Urothelium cell line (cell line): ENCODE data around the gene ADGRB2.

Source experiments
- DNase-seq: peaks from one replicate; pipeline ENCODE4 v3.0.0; 2011; ENCODE audit warnings: low spot score, mixed read lengths
- FAIRE-seq: peaks from 2 replicates; lab custom pipeline; 2011; peaks lifted over from hg19 to GRCh38; lab: Jason Lieb, UNC

ADGRB2 gene

DNA sequence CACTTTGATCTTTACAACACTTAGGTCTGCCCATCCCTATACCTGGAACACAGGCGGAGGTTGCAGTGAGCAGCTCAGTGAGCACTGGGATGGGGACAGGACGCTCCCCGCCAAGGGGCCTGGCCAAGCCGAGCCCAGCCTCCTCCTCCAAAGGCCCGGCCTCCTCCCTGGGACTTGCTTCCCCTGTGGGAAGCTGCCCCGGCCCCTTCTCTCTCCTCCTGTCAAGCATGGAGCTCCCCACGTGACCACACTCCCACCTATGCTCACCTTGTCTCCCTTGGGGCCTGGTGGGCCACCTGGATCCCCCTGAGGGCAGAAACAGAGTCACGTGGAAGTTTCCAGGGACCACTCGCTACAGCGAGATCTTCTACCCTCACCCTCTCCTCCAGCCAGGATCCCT is 73.2 kb downstream of the ADGRB2 start:
- FAIRE-seq (no peak), DNase-seq (no peak)

DNA sequence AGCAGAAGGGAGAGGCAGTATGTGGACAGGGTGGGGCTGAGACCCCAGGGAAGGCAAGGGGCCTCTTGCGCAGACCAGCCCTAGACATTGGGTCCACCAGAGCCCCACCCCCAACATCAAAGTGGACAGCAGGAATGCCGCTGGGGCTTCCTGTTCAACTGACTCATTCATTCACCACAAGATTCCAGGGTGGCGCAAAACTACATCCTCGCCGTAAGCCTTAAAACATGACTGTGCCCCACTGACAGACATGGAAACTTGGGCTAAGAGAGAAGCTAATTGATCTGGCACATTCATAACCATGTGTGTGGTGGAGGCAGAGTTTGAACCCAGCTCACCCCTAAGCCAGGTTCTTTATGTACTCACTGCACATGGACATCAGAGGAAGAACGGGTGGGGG is 74.3 kb downstream of the ADGRB2 start:
- peak; percentile 92 for DNase-seq
- FAIRE-seq = no peak

DNA sequence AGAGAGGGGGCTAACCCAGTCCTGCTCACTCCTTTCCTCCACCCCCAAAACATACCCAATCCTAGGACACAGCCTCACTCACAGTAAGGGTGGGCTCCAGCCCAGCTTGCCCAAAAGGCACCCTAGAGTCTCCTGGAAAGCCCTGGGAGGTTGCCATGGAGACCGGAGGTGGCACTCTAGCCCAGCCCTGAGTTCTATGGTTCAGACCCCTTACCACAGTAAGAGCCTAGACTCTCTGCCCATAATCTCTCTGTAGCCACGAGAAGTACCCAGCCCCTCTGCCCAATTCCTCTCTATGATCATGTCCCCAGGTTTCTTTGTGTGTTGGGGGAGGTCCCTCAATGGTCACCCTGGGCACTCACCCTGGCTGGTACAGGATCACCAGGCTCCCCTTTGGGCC is 74.8 kb downstream of the ADGRB2 start:
- no peak for DNase-seq
- no peak for FAIRE-seq

DNA sequence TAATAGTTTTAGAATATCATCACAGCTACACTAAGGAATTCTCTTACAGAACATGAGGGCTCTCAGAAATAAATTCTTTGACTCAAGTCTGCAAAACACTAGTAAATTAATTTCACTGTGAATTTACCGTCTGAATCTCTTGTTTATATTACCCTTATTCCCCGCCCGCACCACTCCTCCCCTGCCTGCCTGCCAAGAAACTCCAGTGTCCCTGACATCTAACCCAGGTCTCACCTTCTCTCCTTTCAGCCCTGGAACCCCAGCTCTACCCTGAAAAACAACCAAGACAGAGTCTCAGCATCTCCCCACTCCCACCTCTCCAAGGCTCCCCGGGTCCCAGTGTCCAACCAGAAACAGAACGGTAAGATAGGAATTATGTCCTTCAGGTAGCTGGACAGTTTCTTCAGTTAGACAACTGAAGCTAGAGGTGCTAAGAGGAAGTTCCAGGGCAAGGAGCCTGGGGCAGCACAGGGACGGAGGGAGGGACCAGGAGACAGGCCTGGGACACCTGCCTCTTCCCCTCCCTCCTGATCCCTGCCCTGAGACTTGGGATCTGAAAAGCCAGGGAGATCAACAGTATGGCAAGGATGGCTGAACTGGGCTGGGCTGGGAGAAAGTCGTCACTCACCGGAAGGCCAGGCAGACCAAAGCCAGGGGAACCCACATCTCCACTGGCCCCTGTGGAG is 75.8 kb downstream of the ADGRB2 start:
- no peak for DNase-seq
- FAIRE-seq = no peak

DNA sequence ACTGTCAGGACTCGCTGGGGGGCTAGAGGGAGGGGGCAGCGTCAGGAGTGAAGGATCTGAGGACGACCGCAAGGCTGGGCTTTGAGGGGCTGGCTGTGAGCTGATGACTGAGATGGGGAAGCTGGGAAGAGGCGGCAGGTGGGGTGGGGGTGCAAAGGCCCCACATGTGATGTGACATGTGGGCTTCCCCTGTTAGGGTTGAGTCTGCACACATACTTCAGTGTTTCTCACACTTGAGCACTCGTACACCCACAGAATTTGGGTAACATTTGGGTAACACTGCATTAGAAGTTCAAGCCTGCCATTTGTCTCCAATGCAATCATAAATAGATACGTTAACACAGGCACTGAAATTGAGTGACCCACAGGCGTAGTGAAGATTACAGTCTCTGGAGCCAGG is 76.5 kb downstream of the ADGRB2 start:
- DNase-seq = no peak
- no peak for FAIRE-seq

DNA sequence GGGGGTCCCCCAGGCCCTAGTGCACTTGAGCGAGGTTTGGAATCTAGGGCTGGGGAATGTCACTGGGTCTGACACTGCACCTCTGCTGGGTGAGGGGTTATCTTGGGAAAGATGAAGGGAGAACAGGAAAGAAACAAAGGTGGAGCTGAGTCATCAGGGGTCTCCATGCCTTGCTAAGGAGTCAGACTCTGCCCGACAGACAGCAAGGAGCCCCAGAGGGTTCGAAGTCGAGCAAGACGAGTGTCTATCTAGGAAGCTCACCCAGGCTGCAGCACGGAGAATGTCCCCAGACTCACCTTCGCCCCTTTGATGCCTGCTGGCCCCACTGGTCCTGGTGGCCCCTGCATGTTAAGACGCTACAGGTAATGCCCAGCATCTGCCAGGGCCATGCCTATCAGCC is 78.3 kb downstream of the ADGRB2 start:
- no peak for DNase-seq
- FAIRE-seq = no peak

DNA sequence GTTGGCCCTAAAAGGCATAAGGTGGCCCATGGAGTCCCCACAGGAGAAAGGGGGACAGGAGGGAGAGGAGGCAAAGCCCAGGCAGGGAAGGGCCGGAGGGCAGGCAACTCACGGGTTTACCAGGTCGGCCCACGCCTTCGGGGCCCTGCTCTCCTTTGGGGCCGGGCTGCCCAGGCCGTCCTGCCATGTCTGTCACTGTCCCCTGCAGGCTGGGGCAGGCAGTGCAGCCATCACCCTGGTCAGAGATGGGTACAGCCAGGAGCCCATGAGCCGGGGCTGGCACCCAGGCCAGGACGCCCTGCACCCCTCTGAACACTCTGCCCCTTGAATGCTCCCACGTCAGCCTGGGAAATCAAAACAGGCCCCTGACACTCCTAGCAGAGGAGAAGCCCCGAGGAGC is 80.1 kb downstream of the ADGRB2 start:
- no peak for DNase-seq
- FAIRE-seq = no peak

DNA sequence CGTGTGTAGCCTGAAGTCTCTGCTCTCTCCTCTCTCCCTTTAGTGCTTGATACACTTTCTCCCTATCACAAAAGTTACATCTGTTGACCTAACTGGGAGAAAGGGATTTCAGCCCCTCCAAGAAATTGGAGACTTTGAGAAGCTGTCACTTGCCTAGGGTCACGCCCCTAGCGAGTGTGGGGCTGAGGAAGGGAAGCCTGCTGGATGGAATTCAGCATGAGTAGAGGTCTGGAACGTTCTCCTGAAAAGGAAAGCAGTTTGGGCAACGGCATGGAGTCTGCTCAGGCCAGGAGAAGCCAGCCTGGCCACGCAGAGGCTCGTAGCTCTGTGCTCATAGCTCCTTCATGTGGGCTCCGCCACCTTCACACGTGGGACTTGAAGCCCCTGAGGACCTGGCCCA is 82.7 kb downstream of the ADGRB2 start:
- FAIRE-seq = no peak

DNA sequence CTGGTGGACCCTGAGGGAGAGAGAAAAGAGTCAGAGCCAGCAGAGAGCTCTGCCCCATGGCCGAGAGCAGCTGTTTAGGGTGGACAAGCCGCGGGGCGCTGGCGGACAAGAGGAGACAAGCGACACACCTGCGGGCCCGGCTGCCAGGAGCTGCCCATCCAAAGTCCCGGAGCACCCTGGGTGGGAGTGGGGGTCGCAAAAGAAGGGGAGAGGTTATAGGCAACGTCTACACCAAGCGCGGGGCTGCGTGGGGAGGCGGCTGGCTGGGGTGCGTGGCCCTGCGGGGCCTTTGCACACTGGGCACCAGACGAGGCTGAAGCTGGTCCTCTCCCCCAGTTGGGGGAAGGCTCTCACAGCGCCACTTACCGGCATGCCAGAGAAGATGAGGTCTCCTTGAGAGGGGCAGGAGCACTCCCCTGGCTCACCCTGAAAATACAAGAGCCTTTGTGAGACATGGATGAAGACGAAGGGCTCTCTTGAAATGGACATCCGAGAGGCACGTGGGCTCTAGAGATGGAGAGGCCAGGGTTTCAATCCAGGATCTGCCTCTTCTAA is 84.4 kb downstream of the ADGRB2 start:
- FAIRE-seq = no peak
- no peak for DNase-seq

More for the DNA sequence above, 82.7 kb downstream of the ADGRB2 start:
- DNase-seq = no peak

DNA sequence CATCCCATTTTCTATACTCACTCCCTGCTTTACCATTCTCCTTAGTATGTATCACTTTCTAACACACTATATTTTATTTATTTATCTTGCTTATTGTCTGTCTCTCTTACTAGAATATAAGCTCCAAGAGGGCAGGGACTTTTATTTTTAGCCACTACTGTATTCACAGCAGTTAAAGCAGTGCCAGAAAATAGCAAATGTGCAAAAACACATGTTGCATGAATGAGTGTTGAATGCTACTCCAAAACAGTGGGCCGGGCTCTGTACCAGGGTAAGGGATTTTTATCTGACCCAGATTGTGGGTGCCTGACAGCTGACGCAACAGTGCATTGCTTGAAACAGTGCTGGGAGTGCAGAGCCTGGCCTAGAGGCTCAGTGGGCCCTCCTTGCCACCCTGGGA is 85.0 kb downstream of the ADGRB2 start:
- no peak for FAIRE-seq
- no peak for DNase-seq

DNA sequence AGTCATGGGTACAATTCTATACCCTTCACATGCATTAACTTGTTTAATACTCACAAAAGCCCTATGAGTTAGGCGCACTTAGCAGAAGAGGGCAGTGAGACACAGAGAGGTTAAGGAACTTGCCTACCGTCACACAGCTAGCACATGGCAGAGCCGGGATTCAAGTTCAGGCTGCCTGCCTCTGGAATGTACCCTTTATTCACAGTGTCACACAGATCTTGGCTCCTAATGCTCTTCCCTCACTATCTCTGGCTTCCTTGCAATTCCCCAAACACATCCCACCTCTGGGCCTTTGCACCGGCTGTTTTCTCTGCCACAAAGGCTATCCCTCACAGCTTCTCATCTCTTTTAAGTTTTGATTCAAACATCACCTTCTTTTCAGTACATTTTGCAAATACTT is 85.5 kb downstream of the ADGRB2 start:
- no peak for FAIRE-seq
- DNase-seq = no peak

DNA sequence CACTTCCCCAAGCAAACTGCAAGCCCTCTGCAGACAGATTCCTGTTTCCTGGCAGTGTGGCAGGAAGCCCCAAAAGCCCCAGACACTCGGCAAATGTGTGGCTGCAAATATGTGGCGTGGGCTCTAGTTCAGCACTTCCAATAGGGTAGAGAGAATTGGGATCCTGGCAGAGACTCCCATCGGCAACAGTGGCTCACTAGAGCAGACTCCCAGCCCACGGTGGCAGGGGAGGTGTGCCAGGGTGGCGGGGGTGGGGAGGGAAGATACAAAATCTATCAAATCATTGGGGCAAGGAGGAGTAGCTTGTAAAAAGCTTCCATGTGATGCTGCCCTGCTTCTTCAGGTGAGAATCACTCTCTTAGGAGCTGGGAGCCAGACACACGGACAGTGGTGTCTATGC is 86.2 kb downstream of the ADGRB2 start:
- FAIRE-seq = no peak
- DNase-seq = no peak

DNA sequence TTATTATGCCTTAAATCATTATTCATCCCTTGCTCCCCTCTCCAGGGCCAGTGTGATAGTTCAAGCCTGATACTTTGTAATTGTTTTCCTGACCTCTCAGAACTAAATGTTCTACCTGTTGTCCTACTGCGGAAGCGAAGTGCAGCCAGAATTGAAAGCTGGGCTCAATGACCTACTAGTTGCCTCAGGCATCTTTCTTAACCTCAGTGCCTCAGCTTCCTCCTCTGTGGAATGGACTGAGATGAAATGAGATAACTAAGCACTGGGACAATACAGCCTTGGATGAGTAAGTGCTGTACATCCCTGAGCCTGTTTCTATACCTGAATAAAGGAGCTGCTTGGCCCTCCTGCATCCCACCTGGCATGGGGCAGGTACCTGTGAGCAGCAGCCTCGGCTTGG is 86.7 kb downstream of the ADGRB2 start:
- FAIRE-seq = no peak
- DNase-seq = no peak
